Measurements from ENCODE around the gene TSPAN18.

The TSPAN18 gene

GRCh38 chr11:44931466-44931865, 204.7 kb downstream of the TSPAN18 start:
- no peak for DNase-seq

GRCh38 chr11:44934110-44934509, 207.3 kb downstream of the TSPAN18 start:
- DNase-seq, result no peak

GRCh38 chr11:44934735-44935250, 208.0 kb downstream of the TSPAN18 start:
- no peak for DNase-seq

- DNase-seq, result peak; percentile 84
Observed at GRCh38 chr11:44936525-44936924, 209.8 kb downstream of the TSPAN18 start.

- DNase-seq, result no peak
Observed at GRCh38 chr11:44936951-44937543, 210.3 kb downstream of the TSPAN18 start.

- DNase-seq, result no peak
Observed at GRCh38 chr11:44938066-44938691, 211.4 kb downstream of the TSPAN18 start.

GRCh38 chr11:44939673-44940395, 213.1 kb downstream of the TSPAN18 start:
- no peak for DNase-seq

GRCh38 chr11:44940404-44940803, 213.6 kb downstream of the TSPAN18 start:
- DNase-seq, result no peak

- DNase-seq, result no peak
Observed at GRCh38 chr11:44940835-44941234, 214.1 kb downstream of the TSPAN18 start.

GRCh38 chr11:44941259-44942021, 214.7 kb downstream of the TSPAN18 start:
- DNase-seq, result no peak

- DNase-seq, result no peak
Observed at GRCh38 chr11:44942029-44942955, 215.5 kb downstream of the TSPAN18 start.

GRCh38 chr11:44943118-44943517, 216.4 kb downstream of the TSPAN18 start:
- peak; percentile 19 for DNase-seq

GRCh38 chr11:44943696-44944095, 216.9 kb downstream of the TSPAN18 start:
- no peak for DNase-seq

- no peak for DNase-seq
Observed at GRCh38 chr11:44944181-44944852, 217.6 kb downstream of the TSPAN18 start.

- DNase-seq, result no peak
Observed at GRCh38 chr11:44944853-44945235, 218.1 kb downstream of the TSPAN18 start.

- no peak for DNase-seq
Observed at GRCh38 chr11:44945666-44946065, 218.9 kb downstream of the TSPAN18 start.

- no peak for DNase-seq
Observed at GRCh38 chr11:44946263-44946662, 219.5 kb downstream of the TSPAN18 start.

- DNase-seq, result no peak
Observed at GRCh38 chr11:44947114-44947513, 220.4 kb downstream of the TSPAN18 start.

GRCh38 chr11:44948155-44948554, 221.4 kb downstream of the TSPAN18 start:
- no peak for DNase-seq

GRCh38 chr11:44949160-44950030, 222.6 kb downstream of the TSPAN18 start:
- DNase-seq, result peak; percentile 38
